K562 (cell line): ENCODE measurements around the gene LHX5. TPM values are rescaled to one million over a fixed set of nuclear protein-coding genes. Genes with fewer than 3 reads are reported as not detected.

Experiments used
- ATAC-seq: fragments of 200-7000 bp; cut with Tn5 transposase; 3 replicates; pipeline ENCODE4 v1.9.1; 2020; ENCODE audit warnings: moderate library complexity
- BruUV-seq: library from RNA; stranded (reverse); fragments of 400-500 nt; replicated peaks from 2 replicates; lab custom pipeline; 2021; lab: Mats Ljungman, UMichigan
- CTCF ChIA-PET: fragments of 300-600 bp; formaldehyde crosslinking; extraction: SDS; loops from one replicate; lab custom pipeline; 2021; ENCODE audit warnings: low intra/inter-chr PET ratio; lab: Yijun Ruan, JAX
- POLR2A ChIA-PET: fragments of 300-600, 350-650 bp; sonication (Branson Sonifier 250); formaldehyde crosslinking; extraction: SDS; loops from one replicate; lab custom pipeline; 2021; ENCODE audit warnings: antibody characterized with exemption, inconsistent platforms; lab: Yijun Ruan, JAX
- DNase-seq, 4 experiments: peaks; one replicate each; pipeline versions ENCODE4 v3.0.0 to v3.0.0-alpha.2; 2011 to 2018; ENCODE audit warnings: low spot score in 3 of 4, mixed read lengths in 3 of 4; ENCODE audit errors: extremely low read depth in 1 of 4
- FAIRE-seq: peaks from 2 replicates; lab custom pipeline; 2011; peaks lifted over from hg19 to GRCh38; lab: Jason Lieb, UNC
- H2AFZ ChIP-seq: 2 replicates; pipeline ENCODE4 v1.6.0; 2011; ENCODE audit warnings: low read depth, low read length, control low read depth, inconsistent platforms
- H3K27ac ChIP-seq: fragments of 200-600 bp; 3 replicates; pipeline ENCODE4 v1.8.0; 2011; ENCODE audit warnings: low read depth, mild to moderate bottlenecking, control low read depth, inconsistent platforms, low read length, moderate library complexity, mixed read lengths; ENCODE audit errors: extremely low read depth
- H3K27me3 ChIP-seq, 2 experiments: fragments of 300-600 bp in 1 of 2; 2 replicates in 1 of 2; 3 replicates in 1 of 2; pipeline versions ENCODE4 v1.6.0 to v1.8.0; 2011; ENCODE audit warnings: inconsistent platforms in 2 of 2, low read length in 2 of 2, mild to moderate bottlenecking in 1 of 2, mixed read lengths in 1 of 2, moderate library complexity in 1 of 2; ENCODE audit not compliant: control insufficient read depth in 2 of 2, insufficient read depth in 2 of 2
- H3K36me3 ChIP-seq: fragments of 300-600 bp; 3 replicates; pipeline ENCODE4 v1.8.0; 2011; ENCODE audit warnings: mild to moderate bottlenecking, low read length, inconsistent platforms; ENCODE audit not compliant: control insufficient read depth, insufficient read depth
- H3K4me1 ChIP-seq, 2 experiments: fragments of 200-600 bp in 1 of 2; replicated peaks in 1 of 2; 2 replicates in 1 of 2; 3 replicates in 1 of 2; pipeline versions ENCODE4 v1.5.1 to v1.8.0; 2011; ENCODE audit warnings: inconsistent platforms in 2 of 2, low read length in 2 of 2, mild to moderate bottlenecking in 1 of 2, mixed read lengths in 1 of 2, moderate library complexity in 1 of 2; ENCODE audit not compliant: control insufficient read depth in 2 of 2, insufficient read depth in 2 of 2
- H3K4me2 ChIP-seq: 2 replicates; pipeline ENCODE4 v1.6.1; 2011; ENCODE audit warnings: low read length, control low read depth, inconsistent platforms, mixed read lengths; ENCODE audit not compliant: insufficient read depth
- H3K4me3 ChIP-seq: fragments of 200-600 bp; sonication (generic), shearing (Covaris generic); 2 replicates; pipeline ENCODE4 v1.5.1; 2016; ENCODE audit warnings: control low read depth, inconsistent platforms
- H3K79me2 ChIP-seq: fragments of 200-600 bp; 3 replicates; pipeline ENCODE4 v1.8.0; 2011; ENCODE audit warnings: low read length, inconsistent platforms; ENCODE audit not compliant: control insufficient read depth, insufficient read depth
- H3K9ac ChIP-seq, 2 experiments: 2 replicates each; pipeline versions ENCODE4 v1.6.0 to v1.6.1; 2011; ENCODE audit warnings: low read depth in 2 of 2, low read length in 2 of 2, control low read depth in 1 of 2, inconsistent platforms in 1 of 2, mild to moderate bottlenecking in 1 of 2, mixed read lengths in 1 of 2; ENCODE audit not compliant: insufficient read depth in 1 of 2
- H3K9me1 ChIP-seq: one replicate; pipeline ENCODE4 v1.6.0; 2011; ENCODE audit warnings: inconsistent platforms, mild to moderate bottlenecking, low read length, moderate library complexity; ENCODE audit not compliant: control insufficient read depth, insufficient read depth
- H3K9me3 ChIP-seq: replicated peaks from 2 replicates; pipeline ENCODE4 v1.5.1; 2011; ENCODE audit warnings: low read depth, low read length, inconsistent platforms; ENCODE audit not compliant: control insufficient read depth, insufficient read depth
- H4K20me1 ChIP-seq: replicated peaks from 2 replicates; pipeline ENCODE4 v1.6.1; 2011; ENCODE audit warnings: low read length, inconsistent platforms, mixed read lengths; ENCODE audit not compliant: control insufficient read depth, insufficient read depth
- CHD4 ChIP-seq: fragments of 200-600 bp; sonication (generic); IDR thresholded peaks from 3 replicates; pipeline ENCODE4 v1.6.1; 2012; ENCODE audit warnings: low read depth, mild to moderate bottlenecking, mixed read lengths, low read length, inconsistent platforms; ENCODE audit not compliant: insufficient read depth, insufficient replicate concordance, poor library complexity, severe bottlenecking
- EGR1 ChIP-seq: fragments of 450-650 bp; conservative IDR thresholded peaks from 2 replicates; pipeline ENCODE4 v1.6.1; 2017; ENCODE audit warnings: mild to moderate bottlenecking
- KLF1 ChIP-seq: fragments of 450-650 bp; IDR thresholded peaks from 2 replicates; pipeline ENCODE4 v1.6.1; 2016; ENCODE audit warnings: missing genetic modification characterization, missing compliant biosample characterization
- NR4A1 ChIP-seq, 2 experiments: fragments of 250-450 bp in 1 of 2; fragments of 450-650 bp in 1 of 2; sonication (Bioruptor Pico) in 1 of 2; IDR thresholded peaks; 2 replicates each; pipeline versions ENCODE4 v1.4.0 to v1.6.1; 2016 to 2020; ENCODE audit warnings: mild to moderate bottlenecking in 2 of 2, missing compliant biosample characterization in 1 of 2, missing genetic modification characterization in 1 of 2, moderate library complexity in 1 of 2
- PATZ1 ChIP-seq: fragments of 250-450 bp; sonication (Bioruptor Pico); IDR thresholded peaks from 2 replicates; pipeline ENCODE4 v1.5.0; 2020; ENCODE audit warnings: mild to moderate bottlenecking, borderline replicate concordance
- RFX5 ChIP-seq: IDR thresholded peaks from 2 replicates; pipeline ENCODE4 v1.6.1; 2011; ENCODE audit warnings: low read depth, mild to moderate bottlenecking, improper control_type of control experiment, low read length
- SETDB1 ChIP-seq: IDR thresholded peaks from one replicate; pipeline ENCODE4 v1.6.1; 2012; ENCODE audit warnings: low read length, control low read depth, inconsistent platforms
- WGBS: fragments of 100-300 bp; shearing (Covaris generic); methylation state at CpG from one replicate; pipeline ENCODE4 v1.1.6; 2016; ENCODE audit warnings: low coverage, mixed read lengths; ENCODE audit not compliant: insufficient coverage; ENCODE audit errors: missing lambda C conversion rate; 5-methylcytosine and 5-hydroxymethylcytosine counted together
- in situ Hi-C: fragments of 300-500 bp; cut with MboI; formaldehyde crosslinking; loops from 4 replicates; pipeline ENCODE4 v1.15.0; 2018; ENCODE audit warnings: inconsistent platforms, mixed read lengths
- intact Hi-C: fragments of 100-400 bp; cut with micrococcal nuclease; formaldehyde crosslinking; loops from 2 replicates; pipeline ENCODE4 v1.14.2; 2022
- polyA plus RNA-seq, 8 experiments: library from polyadenylated mRNA; depleted of rRNA in 4 of 8; stranded (reverse) in 5 of 8; unstranded in 3 of 8; fragments of >200 nt; fragmentation: Nextera tagmentation in 2 of 8; fragmentation: Illumina TruSeq in 1 of 8; extraction: Ambion mirVana in 2 of 8; extraction: Trizol in 1 of 8; gene quantifications; 2 replicates each; pipeline versions ENCODE4 v1.2.1 to v1.2.3, GENCODE V29; 2011 to 2014; ENCODE audit warnings: inconsistent platforms in 1 of 8, missing spikeins in 1 of 8
- total RNA-seq, 7 experiments: library from RNA; depleted of rRNA in 6 of 7; stranded (reverse); fragments of >200 nt in 6 of 7; fragmentation: Illumina TruSeq in 2 of 7; extraction: Trizol in 2 of 7; gene quantifications; 2 replicates each; pipeline versions ENCODE4 v1.2.1 to v1.2.3, GENCODE V29; 2011 to 2021; ENCODE audit warnings: low replicate concordance in 1 of 7
- TF ChIP-seq, protein P1 (sequence below): fragments of 450-650 bp; formaldehyde crosslinking; IDR thresholded peaks from 2 replicates; pipeline ENCODE4 v1.4.0; 2020; ENCODE audit warnings: mild to moderate bottlenecking, moderate library complexity
- TF ChIP-seq, protein P2 (sequence below): fragments of 250-450 bp; sonication (Bioruptor Pico); IDR thresholded peaks from 2 replicates; pipeline ENCODE4 v1.8.0; 2021; ENCODE audit warnings: borderline replicate concordance, mild to moderate bottlenecking, moderate library complexity; ENCODE audit not compliant: poor library complexity, severe bottlenecking
- TF ChIP-seq, protein P3 (sequence below), 2 experiments: fragments of 450-650 bp; IDR thresholded peaks; 2 replicates each; pipeline ENCODE4 v1.6.1; 2018; ENCODE audit warnings: mild to moderate bottlenecking in 2 of 2, low read depth in 1 of 2; ENCODE audit not compliant: partially characterized antibody in 2 of 2

Gene LHX5
- total and polyA plus RNA-seq, 9 of the 15 experiments (the other 6 are each of a cell fraction or from before 2014, with no cell fraction given), result 0.04 to 0.17 (median 0.05) TPM; not detected in 6

GRCh38 chr12:113424915-113425823 is 46.5 kb downstream of the LHX5 start:
- peak; percentile 69 to 77 (median 73) for DNase-seq
- WGBS, result 54% methylated on average over 19 of the region's 20 CpGs
- Histone ChIP-seq H3K4me2 (no peak overlapping the region), H3K36me3 (peaks cover 5% of the 10 kb centered on the region; the same call in 1 of the 3 replicates), H2AFZ (no peak overlapping the region), H3K9me3 (peaks cover 2% of the 10 kb centered on the region), H3K27me3 (no peaks in the 10 kb centered on the region), H4K20me1 (no peaks in the 10 kb centered on the region), H3K9me1 (no peaks in the 10 kb centered on the region), H3K4me1 (peaks cover 28% of the 10 kb centered on the region in 2 experiments), H3K79me2 (peaks cover 13% of the 10 kb centered on the region), H3K4me3 (no peak overlapping the region), H3K9ac (peak overlapping the region in 1 of 2 experiments; percentile 8; a peak in 1 of 4 replicates), H3K27ac (no peak overlapping the region)
- ChIA-PET POLR2A (interaction anchor here (0.6 to 1.3 kb wide), 5 partner anchors 11 to 442 kb away, joined by 3 to 5 read pairs (median 3); no protein-coding TSS in a partner anchor), CTCF (interaction anchor here (0.7 to 1.5 kb wide), 3 partner anchors 112 to 487 kb away, joined by 3 to 7 read pairs (median 3); no protein-coding TSS in a partner anchor)
- peak; percentile 77 for ATAC-seq
- no TSS peak for BruUV-seq
- peak; percentile 51 for FAIRE-seq
- intact Hi-C loops, result loop anchor here (1.0 to 5.0 kb wide), 4 partner anchors 67 to 228 kb away; partner anchors contain the start of gene PLBD2
- in situ Hi-C loops, result loop anchor here (25.0 kb wide), 1 partner anchor 238 kb away; the partner anchor contains the start of genes DDX54 and RITA1
- peak; percentile 39 for TF ChIP-seq EGR1
- TF ChIP-seq, protein P1, sequence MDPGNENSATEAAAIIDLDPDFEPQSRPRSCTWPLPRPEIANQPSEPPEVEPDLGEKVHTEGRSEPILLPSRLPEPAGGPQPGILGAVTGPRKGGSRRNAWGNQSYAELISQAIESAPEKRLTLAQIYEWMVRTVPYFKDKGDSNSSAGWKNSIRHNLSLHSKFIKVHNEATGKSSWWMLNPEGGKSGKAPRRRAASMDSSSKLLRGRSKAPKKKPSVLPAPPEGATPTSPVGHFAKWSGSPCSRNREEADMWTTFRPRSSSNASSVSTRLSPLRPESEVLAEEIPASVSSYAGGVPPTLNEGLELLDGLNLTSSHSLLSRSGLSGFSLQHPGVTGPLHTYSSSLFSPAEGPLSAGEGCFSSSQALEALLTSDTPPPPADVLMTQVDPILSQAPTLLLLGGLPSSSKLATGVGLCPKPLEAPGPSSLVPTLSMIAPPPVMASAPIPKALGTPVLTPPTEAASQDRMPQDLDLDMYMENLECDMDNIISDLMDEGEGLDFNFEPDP (CRISPR knock-in tag), result no peak
- TF ChIP-seq SETDB1, result no peak
- TF ChIP-seq CHD4, result peak; percentile 50
- no peak for TF ChIP-seq KLF1
- TF ChIP-seq PATZ1 (CRISPR knock-in tag), result no peak
- TF ChIP-seq, protein P2, sequence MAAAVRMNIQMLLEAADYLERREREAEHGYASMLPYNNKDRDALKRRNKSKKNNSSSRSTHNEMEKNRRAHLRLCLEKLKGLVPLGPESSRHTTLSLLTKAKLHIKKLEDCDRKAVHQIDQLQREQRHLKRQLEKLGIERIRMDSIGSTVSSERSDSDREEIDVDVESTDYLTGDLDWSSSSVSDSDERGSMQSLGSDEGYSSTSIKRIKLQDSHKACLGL (CRISPR knock-in tag), result no peak
- TF ChIP-seq, protein P3, sequence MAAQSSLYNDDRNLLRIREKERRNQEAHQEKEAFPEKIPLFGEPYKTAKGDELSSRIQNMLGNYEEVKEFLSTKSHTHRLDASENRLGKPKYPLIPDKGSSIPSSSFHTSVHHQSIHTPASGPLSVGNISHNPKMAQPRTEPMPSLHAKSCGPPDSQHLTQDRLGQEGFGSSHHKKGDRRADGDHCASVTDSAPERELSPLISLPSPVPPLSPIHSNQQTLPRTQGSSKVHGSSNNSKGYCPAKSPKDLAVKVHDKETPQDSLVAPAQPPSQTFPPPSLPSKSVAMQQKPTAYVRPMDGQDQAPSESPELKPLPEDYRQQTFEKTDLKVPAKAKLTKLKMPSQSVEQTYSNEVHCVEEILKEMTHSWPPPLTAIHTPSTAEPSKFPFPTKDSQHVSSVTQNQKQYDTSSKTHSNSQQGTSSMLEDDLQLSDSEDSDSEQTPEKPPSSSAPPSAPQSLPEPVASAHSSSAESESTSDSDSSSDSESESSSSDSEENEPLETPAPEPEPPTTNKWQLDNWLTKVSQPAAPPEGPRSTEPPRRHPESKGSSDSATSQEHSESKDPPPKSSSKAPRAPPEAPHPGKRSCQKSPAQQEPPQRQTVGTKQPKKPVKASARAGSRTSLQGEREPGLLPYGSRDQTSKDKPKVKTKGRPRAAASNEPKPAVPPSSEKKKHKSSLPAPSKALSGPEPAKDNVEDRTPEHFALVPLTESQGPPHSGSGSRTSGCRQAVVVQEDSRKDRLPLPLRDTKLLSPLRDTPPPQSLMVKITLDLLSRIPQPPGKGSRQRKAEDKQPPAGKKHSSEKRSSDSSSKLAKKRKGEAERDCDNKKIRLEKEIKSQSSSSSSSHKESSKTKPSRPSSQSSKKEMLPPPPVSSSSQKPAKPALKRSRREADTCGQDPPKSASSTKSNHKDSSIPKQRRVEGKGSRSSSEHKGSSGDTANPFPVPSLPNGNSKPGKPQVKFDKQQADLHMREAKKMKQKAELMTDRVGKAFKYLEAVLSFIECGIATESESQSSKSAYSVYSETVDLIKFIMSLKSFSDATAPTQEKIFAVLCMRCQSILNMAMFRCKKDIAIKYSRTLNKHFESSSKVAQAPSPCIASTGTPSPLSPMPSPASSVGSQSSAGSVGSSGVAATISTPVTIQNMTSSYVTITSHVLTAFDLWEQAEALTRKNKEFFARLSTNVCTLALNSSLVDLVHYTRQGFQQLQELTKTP (IDR thresholded peaks at IDR 0.05; ENCODE audit: low read depth in 1 of 2, partially characterized antibody in 2 of 2), result no peak
- TF ChIP-seq NR4A1 (CRISPR knock-in tag; IDR thresholded peaks at IDR 0.05), result no peak
- TF ChIP-seq NR4A1 (tag; IDR thresholded peaks at IDR 0.05), result no peak
- TF ChIP-seq RFX5, result no peak
